Chondrocyte (in vitro differentiated cells): Measurements from ENCODE around the gene HMGN2. TPM values are rescaled to one million over a fixed set of nuclear protein-coding genes. Genes with fewer than 3 reads are reported as not detected.

Experiments used
- DNase-seq: peaks from one replicate; pipeline ENCODE4 v3.0.0; 2021; ENCODE audit warnings: mixed read lengths, low spot score
- H3K27ac Mint-ChIP-seq: one replicate; pipeline ENCODE4 v1.8.0; 2021; ENCODE audit warnings: mild to moderate bottlenecking, moderate library complexity, mixed read lengths; ENCODE audit not compliant: unreplicated experiment
- H3K27me3 Mint-ChIP-seq: 2 replicates; pipeline ENCODE4 v1.8.0; 2021; ENCODE audit warnings: low read depth, mixed read lengths
- H3K36me3 Mint-ChIP-seq: 2 replicates; pipeline ENCODE4 v1.8.0; 2021; ENCODE audit warnings: low read depth, mixed read lengths
- H3K4me1 Mint-ChIP-seq: 2 replicates; pipeline ENCODE4 v1.8.0; 2021; ENCODE audit warnings: low read depth, mild to moderate bottlenecking, mixed read lengths
- H3K4me3 Mint-ChIP-seq: one replicate; pipeline ENCODE4 v1.8.0; 2021; ENCODE audit warnings: mild to moderate bottlenecking, moderate library complexity, mixed read lengths; ENCODE audit not compliant: unreplicated experiment
- H3K9me3 Mint-ChIP-seq: 2 replicates; pipeline ENCODE4 v1.8.0; 2021; ENCODE audit warnings: low read depth, mixed read lengths
- CTCF ChIP-seq: fragments of 200-600 bp; sonication (generic); IDR thresholded peaks from 2 replicates; pipeline ENCODE4 v1.5.0; 2021; ENCODE audit warnings: antibody characterized with exemption, mild to moderate bottlenecking, moderate library complexity
- long read RNA-seq: library from polyadenylated mRNA; stranded (forward); transcript quantifications from one replicate; pipeline ENCODE4 v2.0.0, GENCODE V29; 2021
- total RNA-seq: library from RNA; stranded (reverse); gene quantifications from 3 replicates; pipeline ENCODE4 v1.2.1, GENCODE V29; 2021

Gene HMGN2
- total RNA-seq = 241 to 314 TPM (median 245 TPM) in 3 replicates
- long read RNA-seq, transcript HMGN2-201 (6 exons, 1,191 nt) = major isoform, 373 of 407 reads
- long read RNA-seq, partial matches to known transcripts = 14 of 407 reads
- long read RNA-seq, other reads (novel, unspliced or antisense) = 11 of 407 reads

- TF ChIP-seq CTCF = no peak
- no peaks in the 10 kb centered on the region for H3K27me3 Mint-ChIP-seq
- H3K4me1 Mint-ChIP-seq = peaks cover 44% of the 10 kb centered on the region
Observed at GRCh38 chr1:26472320-26472900, at the start of gene HMGN2. Gene HMGN2, plus strand, starts transcription at chr1:26472440. Its CDS starts 173 bp downstream, at chr1:26472613.

GRCh38 chr1:26429721-26430120 lies 42.5 kb upstream of the HMGN2 start:
- Mint-ChIP-seq H3K36me3 (peaks cover 8% of the 10 kb centered on the region), H3K4me1 (peaks cover 23% of the 10 kb centered on the region), H3K9me3 (no peaks in the 10 kb centered on the region), H3K27me3 (no peaks in the 10 kb centered on the region), H3K4me3 (no peak overlapping the region), H3K27ac (no peak overlapping the region)
- no peak for DNase-seq
- no peak for TF ChIP-seq CTCF

More at GRCh38 chr1:26472320-26472900, at the start of gene HMGN2:
- peak; percentile 95 for DNase-seq
- Mint-ChIP-seq H3K36me3 (peaks cover 25% of the 10 kb centered on the region), H3K9me3 (no peaks in the 10 kb centered on the region), H3K4me3 (peak within 1 kb of the TSS; percentile 85), H3K27ac (peak within 1 kb of the TSS; percentile 98)

DNA sequence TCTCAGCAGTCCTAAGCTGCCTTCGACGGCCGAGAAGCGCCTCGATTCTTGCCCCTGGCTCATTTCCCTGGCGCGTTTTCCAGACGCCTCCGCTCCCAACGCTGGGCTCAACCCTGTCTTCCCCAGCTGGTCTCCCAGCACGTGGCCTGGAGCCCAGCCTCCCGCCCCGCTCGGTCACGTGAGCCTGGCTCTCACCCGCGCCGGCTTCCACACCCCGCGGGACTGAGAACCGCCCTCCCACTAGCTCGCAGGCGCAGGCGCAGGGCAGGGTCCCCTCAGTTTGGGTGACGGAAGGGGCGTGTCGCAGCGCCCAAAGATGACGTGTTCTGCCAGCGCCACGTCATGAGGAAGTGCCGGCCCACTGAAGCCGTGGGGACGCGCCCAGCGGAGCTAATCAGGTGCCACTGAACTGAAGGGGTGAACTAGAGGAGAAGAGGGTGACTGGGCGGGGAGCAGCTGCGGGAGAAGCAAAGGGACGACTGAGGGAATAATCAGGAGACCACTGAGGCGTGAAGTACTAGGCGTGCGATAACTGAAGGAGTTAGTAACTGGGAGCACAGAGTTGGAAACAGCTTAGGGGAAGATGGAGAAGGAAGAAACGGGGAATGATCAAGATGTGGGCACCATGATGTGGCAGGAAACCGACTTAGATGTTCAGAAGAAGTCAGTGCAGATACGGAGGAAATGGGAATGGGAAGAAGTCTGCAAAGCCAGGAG lies 40.1 kb upstream of the HMGN2 start, which contains the start of gene DHDDS:
TSS of gene DHDDS (plus strand) at position 343 of the 717 bp plus-strand sequence. CDS start 625 bp downstream, outside the sequence.
- peaks cover 8% of the 10 kb centered on the region for H3K36me3 Mint-ChIP-seq
- H3K27ac Mint-ChIP-seq = peak within 1 kb of the TSS; percentile 99
- TF ChIP-seq CTCF = no peak
- peak; percentile 99 for DNase-seq
- H3K4me3 Mint-ChIP-seq = peak within 1 kb of the TSS; percentile 99
- H3K4me1 Mint-ChIP-seq = peaks cover 23% of the 10 kb centered on the region
- H3K9me3 Mint-ChIP-seq = no peaks in the 10 kb centered on the region
- H3K27me3 Mint-ChIP-seq = no peaks in the 10 kb centered on the region

- no peak for TF ChIP-seq CTCF
- Mint-ChIP-seq H3K27me3 (no peaks in the 10 kb centered on the region), H3K4me3 (peak overlapping the region; percentile 99), H3K36me3 (peaks cover 8% of the 10 kb centered on the region), H3K9me3 (no peaks in the 10 kb centered on the region), H3K27ac (peak overlapping the region; percentile 99), H3K4me1 (peaks cover 23% of the 10 kb centered on the region)
- no peak for DNase-seq
Observed at GRCh38 chr1:26432793-26433192, 39.4 kb upstream of the HMGN2 start.

- no peak for TF ChIP-seq CTCF
- no peak overlapping the region for H3K27ac Mint-ChIP-seq
- no peaks in the 10 kb centered on the region for H3K27me3 Mint-ChIP-seq
- H3K4me3 Mint-ChIP-seq = no peak overlapping the region
- H3K4me1 Mint-ChIP-seq = peaks cover 23% of the 10 kb centered on the region
- DNase-seq = no peak
- no peaks in the 10 kb centered on the region for H3K9me3 Mint-ChIP-seq
- H3K36me3 Mint-ChIP-seq = peaks cover 19% of the 10 kb centered on the region
Observed at GRCh38 chr1:26434161-26434752, 38.0 kb upstream of the HMGN2 start.
